ENCODE measurements around the gene BCL11A. TPM values are rescaled to one million over a fixed set of nuclear protein-coding genes. Genes with fewer than 3 reads are reported as not detected.

BCL11A gene
- total RNA-seq, 1 donor from 2014 or later = 142 TPM

DNA sequence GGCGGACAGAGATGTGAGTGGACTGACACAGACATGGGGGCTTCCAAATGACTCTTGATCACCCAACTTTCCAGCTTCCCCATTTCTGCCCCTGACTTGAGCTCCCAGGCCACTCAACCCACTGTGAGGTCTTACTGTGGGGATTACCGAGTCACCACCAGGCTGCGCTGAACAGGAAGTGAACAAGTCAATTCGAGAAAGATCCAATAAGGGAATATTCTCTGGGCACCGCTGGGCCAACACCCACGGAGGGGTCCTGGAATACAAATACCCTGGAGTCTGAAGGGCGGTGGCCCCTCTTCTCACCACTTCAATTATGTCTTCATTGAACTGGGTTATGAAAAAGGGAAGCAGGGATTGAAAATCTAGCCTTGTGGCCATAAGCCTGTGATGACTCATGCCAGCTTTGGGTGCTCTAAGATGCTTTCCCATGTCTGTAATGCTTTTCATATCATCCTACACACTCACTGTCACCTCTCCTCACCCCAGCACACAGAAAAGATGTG lies 37.7 kb downstream of the BCL11A start:
- TF ChIP-seq, protein P1, sequence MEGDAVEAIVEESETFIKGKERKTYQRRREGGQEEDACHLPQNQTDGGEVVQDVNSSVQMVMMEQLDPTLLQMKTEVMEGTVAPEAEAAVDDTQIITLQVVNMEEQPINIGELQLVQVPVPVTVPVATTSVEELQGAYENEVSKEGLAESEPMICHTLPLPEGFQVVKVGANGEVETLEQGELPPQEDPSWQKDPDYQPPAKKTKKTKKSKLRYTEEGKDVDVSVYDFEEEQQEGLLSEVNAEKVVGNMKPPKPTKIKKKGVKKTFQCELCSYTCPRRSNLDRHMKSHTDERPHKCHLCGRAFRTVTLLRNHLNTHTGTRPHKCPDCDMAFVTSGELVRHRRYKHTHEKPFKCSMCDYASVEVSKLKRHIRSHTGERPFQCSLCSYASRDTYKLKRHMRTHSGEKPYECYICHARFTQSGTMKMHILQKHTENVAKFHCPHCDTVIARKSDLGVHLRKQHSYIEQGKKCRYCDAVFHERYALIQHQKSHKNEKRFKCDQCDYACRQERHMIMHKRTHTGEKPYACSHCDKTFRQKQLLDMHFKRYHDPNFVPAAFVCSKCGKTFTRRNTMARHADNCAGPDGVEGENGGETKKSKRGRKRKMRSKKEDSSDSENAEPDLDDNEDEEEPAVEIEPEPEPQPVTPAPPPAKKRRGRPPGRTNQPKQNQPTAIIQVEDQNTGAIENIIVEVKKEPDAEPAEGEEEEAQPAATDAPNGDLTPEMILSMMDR (IDR thresholded peaks at IDR 0.05; ENCODE audit: unreplicated experiment) = no peak
- Mint-ChIP-seq H3K4me3 (peak overlapping the region; percentile 28), H3K27me3 (ENCODE audit: low read depth) (no peaks in the 10 kb centered on the region), H3K4me1 (peaks cover 70% of the 10 kb centered on the region), H3K9me3 (no peaks in the 10 kb centered on the region), H3K36me3 (peaks cover 9% of the 10 kb centered on the region), H3K27ac (peak overlapping the region; percentile 96)
- DNase-seq (ENCODE audit: low spot score in 2 of 2, unreplicated experiment in 2 of 2) = no peak

DNA sequence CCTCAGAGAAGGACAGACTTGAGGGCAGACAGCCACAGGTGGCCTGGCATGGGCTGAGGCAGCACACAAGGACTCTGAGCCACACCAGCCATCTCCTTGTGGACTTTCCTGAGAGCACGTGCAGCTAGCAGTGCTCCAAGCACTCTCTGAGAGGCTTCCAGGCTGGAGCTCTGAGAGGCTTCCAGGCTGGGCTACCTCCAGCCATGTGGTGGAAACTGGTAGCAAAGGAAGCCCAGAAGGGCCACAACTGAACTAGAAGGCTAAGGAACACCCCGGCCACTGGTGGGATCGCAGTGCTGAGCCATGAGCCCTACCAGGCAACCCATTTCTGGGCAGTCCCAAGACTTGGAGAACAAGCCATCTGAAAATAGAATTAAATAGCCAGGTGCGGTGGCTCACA lies 39.5 kb downstream of the BCL11A start:
- TF ChIP-seq, protein P1 (IDR thresholded peaks at IDR 0.05; ENCODE audit: unreplicated experiment) = no peak
- H3K4me3 Mint-ChIP-seq = no peak overlapping the region
- no peaks in the 10 kb centered on the region for H3K9me3 Mint-ChIP-seq
- H3K27me3 Mint-ChIP-seq (ENCODE audit: low read depth) = no peaks in the 10 kb centered on the region
- H3K36me3 Mint-ChIP-seq = peaks cover 9% of the 10 kb centered on the region
- H3K4me1 Mint-ChIP-seq = peaks cover 77% of the 10 kb centered on the region
- DNase-seq (ENCODE audit: low spot score in 2 of 2, unreplicated experiment in 2 of 2) = no peak
- H3K27ac Mint-ChIP-seq = no peak overlapping the region

DNA sequence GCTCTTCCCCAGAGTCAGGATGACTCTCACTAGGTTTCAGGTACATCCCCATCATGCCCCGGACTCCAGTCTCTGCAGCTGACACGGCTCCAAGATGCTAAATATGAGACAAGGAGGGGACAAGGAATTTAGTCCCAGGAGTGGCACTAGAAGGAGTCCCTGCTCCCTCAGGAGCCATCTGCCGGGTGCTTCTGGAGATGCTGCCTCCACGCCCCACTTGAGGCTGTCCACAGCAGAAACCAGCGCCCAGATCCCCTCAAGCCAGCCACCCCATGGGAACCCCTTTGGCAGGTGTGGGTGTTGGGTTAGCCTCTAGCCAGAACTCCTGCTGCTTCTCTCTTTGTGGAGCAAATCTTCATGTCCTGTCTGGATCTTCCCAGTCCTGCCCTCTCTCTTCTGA lies 40.3 kb downstream of the BCL11A start:
- DNase-seq (ENCODE audit: low spot score in 2 of 2, unreplicated experiment in 2 of 2) = no peak
- Mint-ChIP-seq H3K9me3 (no peaks in the 10 kb centered on the region), H3K4me1 (peaks cover 75% of the 10 kb centered on the region), H3K27me3 (ENCODE audit: low read depth) (no peaks in the 10 kb centered on the region), H3K27ac (peak overlapping the region; percentile 39), H3K36me3 (peaks cover 6% of the 10 kb centered on the region), H3K4me3 (no peak overlapping the region)
- TF ChIP-seq, protein P1 (IDR thresholded peaks at IDR 0.05; ENCODE audit: unreplicated experiment) = no peak

DNA sequence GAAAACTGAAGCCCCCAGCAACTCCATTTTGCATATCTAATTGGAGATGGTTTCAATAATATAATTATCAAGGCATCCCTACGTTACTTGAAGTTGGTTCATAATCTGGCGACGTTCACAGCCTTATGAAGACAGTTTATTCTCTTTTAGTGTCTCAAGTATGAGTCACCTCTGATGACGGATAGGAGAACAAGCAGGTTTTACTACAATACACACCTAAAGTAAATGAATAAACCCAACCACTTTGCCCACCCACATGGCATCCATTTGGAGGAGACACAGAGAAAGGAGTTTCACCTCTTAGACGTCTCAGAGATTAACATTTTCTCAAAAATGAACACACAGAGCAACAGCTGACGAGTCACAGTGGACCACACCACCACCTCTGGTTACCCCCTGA lies 40.8 kb downstream of the BCL11A start:
- peaks cover 6% of the 10 kb centered on the region for H3K36me3 Mint-ChIP-seq
- H3K27ac Mint-ChIP-seq = peak overlapping the region; percentile 7
- DNase-seq (ENCODE audit: low spot score in 2 of 2, unreplicated experiment in 2 of 2) = no peak
- H3K4me1 Mint-ChIP-seq = peaks cover 79% of the 10 kb centered on the region
- no peak overlapping the region for H3K4me3 Mint-ChIP-seq
- TF ChIP-seq, protein P1 (IDR thresholded peaks at IDR 0.05; ENCODE audit: unreplicated experiment) = no peak
- H3K9me3 Mint-ChIP-seq = no peaks in the 10 kb centered on the region
- H3K27me3 Mint-ChIP-seq (ENCODE audit: low read depth) = no peaks in the 10 kb centered on the region

DNA sequence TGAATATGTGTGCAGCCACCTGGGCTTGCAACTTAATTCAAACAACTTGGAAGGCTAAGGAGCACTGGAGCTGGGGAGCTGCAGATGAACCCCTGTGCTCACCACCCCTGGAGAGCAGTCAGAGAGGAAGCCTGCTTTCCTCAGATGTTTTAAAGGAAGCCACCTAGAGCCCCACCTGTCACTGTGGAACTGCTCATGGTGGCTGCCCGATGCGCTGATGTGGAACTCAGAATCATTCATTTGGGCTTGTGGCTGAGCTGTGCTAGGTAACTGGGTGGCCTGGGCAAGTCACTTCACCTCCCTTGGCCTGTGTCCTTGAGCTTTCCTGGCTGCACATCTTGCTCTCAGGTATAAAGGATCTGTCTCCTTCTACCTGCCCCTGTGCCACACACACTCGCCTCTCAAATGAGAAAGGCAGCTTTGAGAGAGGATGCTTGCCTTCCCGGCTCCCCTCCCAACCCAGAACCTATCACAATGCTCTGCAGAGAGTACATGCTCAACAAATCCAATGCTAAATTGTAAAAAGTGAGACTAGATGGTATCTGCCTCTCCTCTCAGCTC lies 41.3 kb downstream of the BCL11A start:
- no peak overlapping the region for H3K4me3 Mint-ChIP-seq
- peaks cover 82% of the 10 kb centered on the region for H3K4me1 Mint-ChIP-seq
- no peaks in the 10 kb centered on the region for H3K9me3 Mint-ChIP-seq
- TF ChIP-seq, protein P1 (IDR thresholded peaks at IDR 0.05; ENCODE audit: unreplicated experiment) = no peak
- H3K27me3 Mint-ChIP-seq (ENCODE audit: low read depth) = no peaks in the 10 kb centered on the region
- peaks cover 6% of the 10 kb centered on the region for H3K36me3 Mint-ChIP-seq
- H3K27ac Mint-ChIP-seq = no peak overlapping the region
- no peak for DNase-seq (ENCODE audit: low spot score in 2 of 2, unreplicated experiment in 2 of 2)
